Measurements from ENCODE around the gene XRCC1.
"Not testable (repeated sequence)": the region's sequence is repeated elsewhere in the genome, so short reads cannot be mapped to it uniquely, and the experiment has no call there.

The XRCC1 gene

GRCh38 chr19:43591904-43592772 lies 16.8 kb upstream of the XRCC1 start:
- no peak for DNase-seq (ENCODE audit: extremely low spot score)
- TF ChIP-seq CTCF (IDR thresholded peaks at IDR 0.05; ENCODE audit: control extremely low read depth, extremely low read depth, low read depth, missing control alignments) = no peak
- ChIA-PET CTCF (interaction anchor here (1.6 to 6.1 kb wide), 2 partner anchors 18 to 38 kb away, joined by 5 to 60 read pairs; no protein-coding TSS in a partner anchor), POLR2A (interaction anchor here (0.6 kb wide), 1 partner anchor 41 kb away, joined by 3 read pairs; no protein-coding TSS in a partner anchor)

GRCh38 chr19:43589678-43590077 lies 14.4 kb upstream of the XRCC1 start:
- ChIA-PET CTCF (interaction anchor here (1.0 to 4.0 kb wide), 3 partner anchors 35 to 142 kb away, joined by 3 to 13 read pairs (median 3); partner anchors contain the start of gene PHLDB3), POLR2A (no interaction called here)
- TF ChIP-seq CTCF (IDR thresholded peaks at IDR 0.05; ENCODE audit: control extremely low read depth, extremely low read depth, low read depth, missing control alignments) = no peak

GRCh38 chr19:43589277-43589676 lies 13.9 kb upstream of the XRCC1 start:
- ChIA-PET CTCF (interaction anchor here (1.0 to 4.0 kb wide), 3 partner anchors 34 to 142 kb away, joined by 3 to 13 read pairs (median 3); partner anchors contain the start of gene PHLDB3), POLR2A (no interaction called here)
- TF ChIP-seq CTCF (IDR thresholded peaks at IDR 0.05; ENCODE audit: control extremely low read depth, extremely low read depth, low read depth, missing control alignments) = no peak
- DNase-seq (ENCODE audit: extremely low spot score) = no peak

More at GRCh38 chr19:43589678-43590077, 14.4 kb upstream of the XRCC1 start:
- DNase-seq (ENCODE audit: extremely low spot score) = no peak

- CTCF ChIA-PET = interaction anchor here (0.9 to 4.0 kb wide), 3 partner anchors 8 to 32 kb away, joined by 3 to 13 read pairs (median 4); partner anchors contain the start of genes IRGQ and ZNF576
- POLR2A ChIA-PET; DNase-seq (ENCODE audit: extremely low spot score): not testable (repeated sequence)
Observed at GRCh38 chr19:43587029-43587428, 11.7 kb upstream of the XRCC1 start.

GRCh38 chr19:43586346-43586745 lies 11.0 kb upstream of the XRCC1 start:
- ChIA-PET POLR2A (no interaction called here), CTCF (interaction anchor here (0.9 to 4.0 kb wide), 3 partner anchors 8 to 31 kb away, joined by 3 to 13 read pairs (median 4); partner anchors contain the start of genes IRGQ and ZNF576)
- no peak for DNase-seq (ENCODE audit: extremely low spot score)
- no peak for TF ChIP-seq CTCF (IDR thresholded peaks at IDR 0.05; ENCODE audit: control extremely low read depth, extremely low read depth, low read depth, missing control alignments)

GRCh38 chr19:43584484-43584883 lies 9.2 kb upstream of the XRCC1 start:
- DNase-seq (ENCODE audit: extremely low spot score) = no peak
- TF ChIP-seq CTCF (IDR thresholded peaks at IDR 0.05; ENCODE audit: control extremely low read depth, extremely low read depth, low read depth, missing control alignments) = no peak

GRCh38 chr19:43582495-43582894 lies 7.2 kb upstream of the XRCC1 start:
- ChIA-PET CTCF (interaction anchor here (2.2 to 3.7 kb wide), 3 partner anchors 12 to 28 kb away, joined by 4 to 23 read pairs (median 9); partner anchors contain the start of genes IRGQ and ZNF576), POLR2A (no interaction called here)
- no peak for DNase-seq (ENCODE audit: extremely low spot score)
- TF ChIP-seq CTCF (IDR thresholded peaks at IDR 0.05; ENCODE audit: control extremely low read depth, extremely low read depth, low read depth, missing control alignments) = no peak

More at GRCh38 chr19:43584484-43584883, 9.2 kb upstream of the XRCC1 start:
- POLR2A ChIA-PET = no interaction called here
- CTCF ChIA-PET = interaction anchor here (0.8 to 3.7 kb wide), 5 partner anchors 10 to 225 kb away, joined by 3 to 23 read pairs (median 4); partner anchors contain the start of genes IRGQ and ZNF576
